ENCODE measurements around the gene IKZF4. TPM values are rescaled to one million over a fixed set of nuclear protein-coding genes. Genes with fewer than 3 reads are reported as not detected.

Gene IKZF4
- total and polyA plus RNA-seq, 2 experiments from 2014 or later = 4.6 to 9.0 TPM

DNA sequence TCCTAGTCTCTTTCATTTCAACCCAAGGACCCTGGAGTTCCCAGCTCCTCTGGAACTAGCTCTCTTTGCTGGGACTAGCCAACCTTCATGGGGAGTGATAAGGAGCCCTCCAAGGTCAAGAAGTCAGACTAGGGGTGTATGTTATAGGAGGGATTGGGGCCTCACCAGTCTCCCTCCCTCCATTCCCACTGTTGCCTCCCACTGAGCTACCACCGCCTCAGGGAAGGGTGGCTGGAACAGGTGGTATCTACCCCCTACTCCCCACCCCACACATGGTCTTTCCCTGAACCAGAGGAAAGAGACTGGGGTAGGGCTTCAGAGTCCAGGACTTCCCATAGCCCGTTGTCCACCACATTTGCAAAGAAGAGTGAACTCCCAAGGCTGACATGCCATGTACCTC, 61.5 kb downstream of the IKZF4 start:
- H3K79me2 ChIP-seq (replicated peaks; ENCODE audit: insufficient read depth) = peaks cover 30% of the 10 kb centered on the region
- DNase-seq (ENCODE audit: low spot score) = no peak
- ATAC-seq = no peak
- H3K9me3 Mint-ChIP-seq = no peaks in the 10 kb centered on the region
- 0 out of 3 replicates have a peak overlapping the region, but pooled peaks have one; percentile 90 for H3K4me3 Mint-ChIP-seq
- H3K27ac Mint-ChIP-seq = no peak overlapping the region
- H3K4me1 Mint-ChIP-seq = peaks cover 38% of the 10 kb centered on the region
- H4K20me1 ChIP-seq (replicated peaks; ENCODE audit: insufficient read depth) = peaks cover 21% of the 10 kb centered on the region
- H3K4me3 ChIP-seq = peak overlapping the region; percentile 84; the same call in 1 of the 2 replicates
- H3F3A ChIP-seq (replicated peaks; ENCODE audit: low read depth) = peaks cover 18% of the 10 kb centered on the region; the same call in 1 of the 2 replicates
- TF ChIP-seq POLR2AphosphoS5 (IDR thresholded peaks at IDR 0.05; ENCODE audit: low read depth) = no peak
- TF ChIP-seq, protein P1, sequence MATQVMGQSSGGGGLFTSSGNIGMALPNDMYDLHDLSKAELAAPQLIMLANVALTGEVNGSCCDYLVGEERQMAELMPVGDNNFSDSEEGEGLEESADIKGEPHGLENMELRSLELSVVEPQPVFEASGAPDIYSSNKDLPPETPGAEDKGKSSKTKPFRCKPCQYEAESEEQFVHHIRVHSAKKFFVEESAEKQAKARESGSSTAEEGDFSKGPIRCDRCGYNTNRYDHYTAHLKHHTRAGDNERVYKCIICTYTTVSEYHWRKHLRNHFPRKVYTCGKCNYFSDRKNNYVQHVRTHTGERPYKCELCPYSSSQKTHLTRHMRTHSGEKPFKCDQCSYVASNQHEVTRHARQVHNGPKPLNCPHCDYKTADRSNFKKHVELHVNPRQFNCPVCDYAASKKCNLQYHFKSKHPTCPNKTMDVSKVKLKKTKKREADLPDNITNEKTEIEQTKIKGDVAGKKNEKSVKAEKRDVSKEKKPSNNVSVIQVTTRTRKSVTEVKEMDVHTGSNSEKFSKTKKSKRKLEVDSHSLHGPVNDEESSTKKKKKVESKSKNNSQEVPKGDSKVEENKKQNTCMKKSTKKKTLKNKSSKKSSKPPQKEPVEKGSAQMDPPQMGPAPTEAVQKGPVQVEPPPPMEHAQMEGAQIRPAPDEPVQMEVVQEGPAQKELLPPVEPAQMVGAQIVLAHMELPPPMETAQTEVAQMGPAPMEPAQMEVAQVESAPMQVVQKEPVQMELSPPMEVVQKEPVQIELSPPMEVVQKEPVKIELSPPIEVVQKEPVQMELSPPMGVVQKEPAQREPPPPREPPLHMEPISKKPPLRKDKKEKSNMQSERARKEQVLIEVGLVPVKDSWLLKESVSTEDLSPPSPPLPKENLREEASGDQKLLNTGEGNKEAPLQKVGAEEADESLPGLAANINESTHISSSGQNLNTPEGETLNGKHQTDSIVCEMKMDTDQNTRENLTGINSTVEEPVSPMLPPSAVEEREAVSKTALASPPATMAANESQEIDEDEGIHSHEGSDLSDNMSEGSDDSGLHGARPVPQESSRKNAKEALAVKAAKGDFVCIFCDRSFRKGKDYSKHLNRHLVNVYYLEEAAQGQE (IDR thresholded peaks at IDR 0.05; ENCODE audit: unreplicated experiment) = no peak
- no peak overlapping the region for H3K27ac ChIP-seq (ENCODE audit: low read depth)
- H3K4me1 ChIP-seq (ENCODE audit: insufficient read depth) = peaks cover 22% of the 10 kb centered on the region
- peaks cover 39% of the 10 kb centered on the region for H3K36me3 Mint-ChIP-seq (ENCODE audit: low read depth)
- peaks cover 6% of the 10 kb centered on the region for H3K27me3 Mint-ChIP-seq (ENCODE audit: insufficient read depth, low read depth, poor library complexity)
- H2AFZ ChIP-seq = no peak overlapping the region
- no peak overlapping the region for H3K4me2 ChIP-seq
- H3K36me3 ChIP-seq (ENCODE audit: insufficient read depth) = 0 out of 2 replicates have a peak, but pooled peaks cover 11% of the 10 kb centered on the region
- H3K9me2 ChIP-seq (ENCODE audit: insufficient read depth) = no peaks in the 10 kb centered on the region
- no peaks in the 10 kb centered on the region for H3K27me3 ChIP-seq (ENCODE audit: insufficient read depth)

DNA sequence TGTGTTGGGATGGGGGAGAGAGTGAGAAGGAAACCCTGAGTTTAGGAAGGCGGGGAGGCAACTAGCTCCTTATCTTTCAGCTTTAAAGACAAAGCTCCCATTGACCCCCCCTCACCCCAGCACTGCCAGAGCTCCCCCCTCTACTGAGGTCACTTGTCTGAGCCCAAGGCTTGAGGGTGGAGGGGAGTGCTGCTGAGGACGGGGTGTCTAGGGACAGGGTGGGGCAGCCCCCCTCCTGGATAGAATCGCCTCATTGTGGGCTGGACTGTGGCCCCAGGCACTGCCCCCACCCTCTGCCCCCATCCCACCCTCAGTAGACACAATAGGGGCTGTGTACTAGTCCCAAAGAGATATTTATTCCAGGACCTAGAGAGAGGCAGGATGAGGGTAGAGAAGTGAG, 62.1 kb downstream of the IKZF4 start:
- no peak overlapping the region for H3K27ac ChIP-seq (ENCODE audit: low read depth)
- DNase-seq (ENCODE audit: low spot score) (no peak), ATAC-seq (no peak)
- H3K4me1 ChIP-seq (ENCODE audit: insufficient read depth) = peaks cover 22% of the 10 kb centered on the region
- Mint-ChIP-seq H3K27ac (no peak overlapping the region), H3K4me3 (no peak overlapping the region), H3K27me3 (ENCODE audit: insufficient read depth, low read depth, poor library complexity) (peaks cover 8% of the 10 kb centered on the region), H3K4me1 (peaks cover 38% of the 10 kb centered on the region), H3K36me3 (ENCODE audit: low read depth) (peaks cover 45% of the 10 kb centered on the region), H3K9me3 (no peaks in the 10 kb centered on the region)
- peaks cover 16% of the 10 kb centered on the region; the same call in 1 of the 2 replicates for H3F3A ChIP-seq (replicated peaks; ENCODE audit: low read depth)
- no peak overlapping the region for H2AFZ ChIP-seq
- H3K36me3 ChIP-seq (ENCODE audit: insufficient read depth) = peaks cover 16% of the 10 kb centered on the region; the same call in 1 of the 2 replicates
- no peak overlapping the region for H3K4me2 ChIP-seq
- H3K9me2 ChIP-seq (ENCODE audit: insufficient read depth) = no peaks in the 10 kb centered on the region
- no peak overlapping the region for H3K4me3 ChIP-seq
- H3K79me2 ChIP-seq (replicated peaks; ENCODE audit: insufficient read depth) = peaks cover 30% of the 10 kb centered on the region
- no peaks in the 10 kb centered on the region for H3K27me3 ChIP-seq (ENCODE audit: insufficient read depth)
- H4K20me1 ChIP-seq (replicated peaks; ENCODE audit: insufficient read depth) = peaks cover 21% of the 10 kb centered on the region
- TF ChIP-seq ZNF331 (CRISPR knock-in tag; IDR thresholded peaks at IDR 0.05; ENCODE audit: low read depth) (no peak), JUNB (IDR thresholded peaks at IDR 0.05; ENCODE audit: unreplicated experiment) (no peak), EZH2phosphoT487 (IDR thresholded peaks at IDR 0.05; ENCODE audit: unreplicated experiment) (no peak)
- TF ChIP-seq, protein P2, sequence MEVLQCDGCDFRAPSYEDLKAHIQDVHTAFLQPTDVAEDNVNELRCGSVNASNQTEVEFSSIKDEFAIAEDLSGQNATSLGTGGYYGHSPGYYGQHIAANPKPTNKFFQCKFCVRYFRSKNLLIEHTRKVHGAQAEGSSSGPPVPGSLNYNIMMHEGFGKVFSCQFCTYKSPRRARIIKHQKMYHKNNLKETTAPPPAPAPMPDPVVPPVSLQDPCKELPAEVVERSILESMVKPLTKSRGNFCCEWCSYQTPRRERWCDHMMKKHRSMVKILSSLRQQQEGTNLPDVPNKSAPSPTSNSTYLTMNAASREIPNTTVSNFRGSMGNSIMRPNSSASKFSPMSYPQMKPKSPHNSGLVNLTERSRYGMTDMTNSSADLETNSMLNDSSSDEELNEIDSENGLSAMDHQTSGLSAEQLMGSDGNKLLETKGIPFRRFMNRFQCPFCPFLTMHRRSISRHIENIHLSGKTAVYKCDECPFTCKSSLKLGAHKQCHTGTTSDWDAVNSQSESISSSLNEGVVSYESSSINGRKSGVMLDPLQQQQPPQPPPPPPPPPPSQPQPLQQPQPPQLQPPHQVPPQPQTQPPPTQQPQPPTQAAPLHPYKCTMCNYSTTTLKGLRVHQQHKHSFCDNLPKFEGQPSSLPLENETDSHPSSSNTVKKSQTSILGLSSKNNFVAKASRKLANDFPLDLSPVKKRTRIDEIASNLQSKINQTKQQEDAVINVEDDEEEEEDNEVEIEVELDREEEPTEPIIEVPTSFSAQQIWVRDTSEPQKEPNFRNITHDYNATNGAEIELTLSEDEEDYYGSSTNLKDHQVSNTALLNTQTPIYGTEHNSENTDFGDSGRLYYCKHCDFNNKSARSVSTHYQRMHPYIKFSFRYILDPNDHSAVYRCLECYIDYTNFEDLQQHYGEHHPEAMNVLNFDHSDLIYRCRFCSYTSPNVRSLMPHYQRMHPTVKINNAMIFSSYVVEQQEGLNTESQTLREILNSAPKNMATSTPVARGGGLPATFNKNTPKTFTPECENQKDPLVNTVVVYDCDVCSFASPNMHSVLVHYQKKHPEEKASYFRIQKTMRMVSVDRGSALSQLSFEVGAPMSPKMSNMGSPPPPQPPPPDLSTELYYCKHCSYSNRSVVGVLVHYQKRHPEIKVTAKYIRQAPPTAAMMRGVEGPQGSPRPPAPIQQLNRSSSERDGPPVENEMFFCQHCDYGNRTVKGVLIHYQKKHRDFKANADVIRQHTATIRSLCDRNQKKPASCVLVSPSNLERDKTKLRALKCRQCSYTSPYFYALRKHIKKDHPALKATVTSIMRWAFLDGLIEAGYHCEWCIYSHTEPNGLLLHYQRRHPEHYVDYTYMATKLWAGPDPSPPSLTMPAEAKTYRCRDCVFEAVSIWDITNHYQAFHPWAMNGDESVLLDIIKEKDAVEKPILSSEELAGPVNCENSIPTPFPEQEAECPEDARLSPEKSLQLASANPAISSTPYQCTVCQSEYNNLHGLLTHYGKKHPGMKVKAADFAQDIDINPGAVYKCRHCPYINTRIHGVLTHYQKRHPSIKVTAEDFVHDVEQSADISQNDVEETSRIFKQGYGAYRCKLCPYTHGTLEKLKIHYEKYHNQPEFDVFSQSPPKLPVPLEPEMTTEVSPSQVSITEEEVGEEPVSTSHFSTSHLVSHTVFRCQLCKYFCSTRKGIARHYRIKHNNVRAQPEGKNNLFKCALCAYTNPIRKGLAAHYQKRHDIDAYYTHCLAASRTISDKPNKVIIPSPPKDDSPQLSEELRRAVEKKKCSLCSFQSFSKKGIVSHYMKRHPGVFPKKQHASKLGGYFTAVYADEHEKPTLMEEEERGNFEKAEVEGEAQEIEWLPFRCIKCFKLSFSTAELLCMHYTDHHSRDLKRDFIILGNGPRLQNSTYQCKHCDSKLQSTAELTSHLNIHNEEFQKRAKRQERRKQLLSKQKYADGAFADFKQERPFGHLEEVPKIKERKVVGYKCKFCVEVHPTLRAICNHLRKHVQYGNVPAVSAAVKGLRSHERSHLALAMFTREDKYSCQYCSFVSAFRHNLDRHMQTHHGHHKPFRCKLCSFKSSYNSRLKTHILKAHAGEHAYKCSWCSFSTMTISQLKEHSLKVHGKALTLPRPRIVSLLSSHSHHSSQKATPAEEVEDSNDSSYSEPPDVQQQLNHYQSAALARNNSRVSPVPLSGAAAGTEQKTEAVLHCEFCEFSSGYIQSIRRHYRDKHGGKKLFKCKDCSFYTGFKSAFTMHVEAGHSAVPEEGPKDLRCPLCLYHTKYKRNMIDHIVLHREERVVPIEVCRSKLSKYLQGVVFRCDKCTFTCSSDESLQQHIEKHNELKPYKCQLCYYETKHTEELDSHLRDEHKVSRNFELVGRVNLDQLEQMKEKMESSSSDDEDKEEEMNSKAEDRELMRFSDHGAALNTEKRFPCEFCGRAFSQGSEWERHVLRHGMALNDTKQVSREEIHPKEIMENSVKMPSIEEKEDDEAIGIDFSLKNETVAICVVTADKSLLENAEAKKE (CRISPR knock-in tag; IDR thresholded peaks at IDR 0.05) = no peak
- TF ChIP-seq, protein P1 (IDR thresholded peaks at IDR 0.05; ENCODE audit: unreplicated experiment) = no peak
